NB4 (cell line): ENCODE data around the gene THRA.

Experiments
- MAX ChIP-seq: IDR thresholded peaks from 2 replicates; pipeline ENCODE4 v1.6.1; 2011; ENCODE audit warnings: low read depth, low read length
- MYC ChIP-seq: IDR thresholded peaks from 2 replicates; pipeline ENCODE4 v1.6.1; 2011; ENCODE audit warnings: low read depth, low read length
- POLR2A ChIP-seq: IDR thresholded peaks from 2 replicates; pipeline ENCODE4 v1.6.1; 2011; ENCODE audit warnings: mild to moderate bottlenecking; ENCODE audit not compliant: insufficient read length; ENCODE audit errors: extremely low read depth
- TF ChIP-seq, protein P1 (sequence below): IDR thresholded peaks from one replicate; pipeline ENCODE4 v1.5.1; 2012; ENCODE audit warnings: low read depth, low read length

DNA sequence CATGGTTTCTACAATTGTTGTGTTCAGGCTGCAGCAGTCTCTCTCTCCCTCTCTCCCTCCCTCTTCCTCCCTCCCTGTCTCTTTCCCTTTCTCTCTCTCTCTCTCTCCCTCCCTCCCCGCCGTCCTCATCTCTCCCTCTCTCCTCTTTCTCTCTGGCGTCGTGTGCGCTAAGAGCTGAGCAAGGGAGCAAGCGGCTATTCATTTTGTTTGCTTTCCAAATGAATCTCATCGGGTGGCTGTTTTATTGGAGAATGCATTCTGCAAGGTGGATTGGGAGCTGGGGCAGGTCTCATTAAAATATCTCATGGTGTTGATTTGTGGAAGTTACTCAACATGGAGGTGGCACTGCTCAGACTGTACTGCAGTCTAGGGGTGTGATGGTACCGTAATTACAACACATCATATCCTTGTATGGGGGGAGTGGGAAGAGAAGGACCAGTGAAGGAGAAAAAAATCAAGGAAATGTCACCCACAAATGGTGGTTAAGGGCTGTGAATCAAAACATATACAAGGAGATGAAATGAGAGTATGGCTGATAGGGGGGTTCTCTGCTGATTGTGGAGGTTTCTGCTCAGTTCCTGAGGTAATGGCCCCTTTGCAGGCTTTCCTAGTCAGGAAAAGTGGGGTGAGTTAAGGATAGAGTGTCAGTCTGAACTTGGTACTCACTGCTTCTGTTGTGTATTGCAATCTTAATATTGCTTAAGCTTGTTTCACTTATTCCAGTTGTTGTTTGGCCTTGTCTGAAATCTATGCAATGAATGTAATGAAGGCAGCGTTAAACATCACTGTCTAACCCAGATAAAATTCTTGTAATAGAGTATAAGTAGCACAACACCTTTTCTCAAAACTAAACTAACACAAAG, 61.7 kb downstream of the THRA start:
- TF ChIP-seq POLR2A (no peak), MAX (no peak), MYC (no peak)
- TF ChIP-seq, protein P1, sequence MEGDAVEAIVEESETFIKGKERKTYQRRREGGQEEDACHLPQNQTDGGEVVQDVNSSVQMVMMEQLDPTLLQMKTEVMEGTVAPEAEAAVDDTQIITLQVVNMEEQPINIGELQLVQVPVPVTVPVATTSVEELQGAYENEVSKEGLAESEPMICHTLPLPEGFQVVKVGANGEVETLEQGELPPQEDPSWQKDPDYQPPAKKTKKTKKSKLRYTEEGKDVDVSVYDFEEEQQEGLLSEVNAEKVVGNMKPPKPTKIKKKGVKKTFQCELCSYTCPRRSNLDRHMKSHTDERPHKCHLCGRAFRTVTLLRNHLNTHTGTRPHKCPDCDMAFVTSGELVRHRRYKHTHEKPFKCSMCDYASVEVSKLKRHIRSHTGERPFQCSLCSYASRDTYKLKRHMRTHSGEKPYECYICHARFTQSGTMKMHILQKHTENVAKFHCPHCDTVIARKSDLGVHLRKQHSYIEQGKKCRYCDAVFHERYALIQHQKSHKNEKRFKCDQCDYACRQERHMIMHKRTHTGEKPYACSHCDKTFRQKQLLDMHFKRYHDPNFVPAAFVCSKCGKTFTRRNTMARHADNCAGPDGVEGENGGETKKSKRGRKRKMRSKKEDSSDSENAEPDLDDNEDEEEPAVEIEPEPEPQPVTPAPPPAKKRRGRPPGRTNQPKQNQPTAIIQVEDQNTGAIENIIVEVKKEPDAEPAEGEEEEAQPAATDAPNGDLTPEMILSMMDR, result no peak
